CD4-positive, CD25-positive, alpha-beta regulatory T cell (primary cell): ENCODE results near the gene GEN1. TPM values are rescaled to one million over a fixed set of nuclear protein-coding genes. Genes with fewer than 3 reads are reported as not detected.

ENCODE experiments used
- ATAC-seq, 2 donors: fragments of 150-1000 bp; cut with Tn5 transposase; one replicate each; pipeline ENCODE4 v1.10.0; 2021; ENCODE audit warnings: low read depth in 2 of 2, moderate number of reproducible peaks in 2 of 2, moderate library complexity in 1 of 2
- DNase-seq, 3 donors: peaks; one replicate each; pipeline versions ENCODE4 v3.0.0 to v3.0.0-alpha.2; 2012 to 2022; ENCODE audit warnings: mixed read lengths in 1 of 3
- H3K27ac ChIP-seq: one replicate; pipeline ENCODE4 v1.7.0; 2013; ENCODE audit warnings: mild to moderate bottlenecking, low read length; ENCODE audit not compliant: insufficient read depth, poor library complexity, severe bottlenecking
- H3K27me3 ChIP-seq: one replicate; pipeline ENCODE4 v1.7.0; 2013; ENCODE audit warnings: low read length; ENCODE audit not compliant: control insufficient read depth, insufficient read depth
- H3K36me3 ChIP-seq: one replicate; pipeline ENCODE4 v1.7.0; 2013; ENCODE audit warnings: mild to moderate bottlenecking, low read length, moderate library complexity; ENCODE audit not compliant: control insufficient read depth, insufficient read depth
- H3K4me1 ChIP-seq: 2 replicates; pipeline ENCODE4 v1.7.0; 2013; ENCODE audit warnings: mild to moderate bottlenecking, low read length; ENCODE audit not compliant: insufficient read depth, control insufficient read depth, poor library complexity, severe bottlenecking
- H3K4me3 ChIP-seq: one replicate; pipeline ENCODE4 v1.7.0; 2013; ENCODE audit warnings: low read depth, mild to moderate bottlenecking, low read length, moderate library complexity
- H3K9me3 ChIP-seq, 2 experiments: 1 replicate in 1 of 2; 2 replicates in 1 of 2; pipeline ENCODE4 v1.7.0; 2013; ENCODE audit warnings: low read length in 2 of 2, mild to moderate bottlenecking in 1 of 2, moderate library complexity in 1 of 2; ENCODE audit not compliant: control insufficient read depth in 2 of 2
- H3K27ac Mint-ChIP-seq, 3 donors: one replicate each; pipeline ENCODE4 v1.8.0; 2020 to 2022; ENCODE audit warnings: mild to moderate bottlenecking in 3 of 3, mixed read lengths in 3 of 3, moderate library complexity in 2 of 3
- H3K27me3 Mint-ChIP-seq: one replicate; pipeline ENCODE4 v1.8.0; 2022; ENCODE audit warnings: mild to moderate bottlenecking, mixed read lengths
- H3K36me3 Mint-ChIP-seq: one replicate; pipeline ENCODE4 v1.8.0; 2020; ENCODE audit warnings: mixed read lengths
- H3K4me1 Mint-ChIP-seq, 4 donors: one replicate each; pipeline ENCODE4 v1.8.0; 2020 to 2022; ENCODE audit warnings: mixed read lengths in 4 of 4, mild to moderate bottlenecking in 1 of 4
- H3K4me3 Mint-ChIP-seq, 4 donors: one replicate each; pipeline ENCODE4 v1.8.0; 2020 to 2022; ENCODE audit warnings: mild to moderate bottlenecking in 4 of 4, mixed read lengths in 4 of 4, moderate library complexity in 3 of 4
- H3K9me3 Mint-ChIP-seq, 7 donors: one replicate each; pipeline ENCODE4 v1.8.0; 2020 to 2022; ENCODE audit warnings: mixed read lengths in 7 of 7, mild to moderate bottlenecking in 3 of 7, moderate library complexity in 2 of 7
- polyA plus RNA-seq, 4 donors: library from polyadenylated mRNA; unstranded; fragments of 300-500 nt; fragmentation: Illumina TruSeq; gene quantifications; one replicate each; pipeline ENCODE4 v1.2.3, GENCODE V29; 2021
- total RNA-seq: library from RNA; stranded (reverse); gene quantifications from one replicate; pipeline ENCODE4 v1.2.3, GENCODE V29; 2022

GEN1 gene
- total and polyA plus RNA-seq, 5 donors from 2014 or later: 0.94 to 11.2 (median 2.0) TPM

DNA sequence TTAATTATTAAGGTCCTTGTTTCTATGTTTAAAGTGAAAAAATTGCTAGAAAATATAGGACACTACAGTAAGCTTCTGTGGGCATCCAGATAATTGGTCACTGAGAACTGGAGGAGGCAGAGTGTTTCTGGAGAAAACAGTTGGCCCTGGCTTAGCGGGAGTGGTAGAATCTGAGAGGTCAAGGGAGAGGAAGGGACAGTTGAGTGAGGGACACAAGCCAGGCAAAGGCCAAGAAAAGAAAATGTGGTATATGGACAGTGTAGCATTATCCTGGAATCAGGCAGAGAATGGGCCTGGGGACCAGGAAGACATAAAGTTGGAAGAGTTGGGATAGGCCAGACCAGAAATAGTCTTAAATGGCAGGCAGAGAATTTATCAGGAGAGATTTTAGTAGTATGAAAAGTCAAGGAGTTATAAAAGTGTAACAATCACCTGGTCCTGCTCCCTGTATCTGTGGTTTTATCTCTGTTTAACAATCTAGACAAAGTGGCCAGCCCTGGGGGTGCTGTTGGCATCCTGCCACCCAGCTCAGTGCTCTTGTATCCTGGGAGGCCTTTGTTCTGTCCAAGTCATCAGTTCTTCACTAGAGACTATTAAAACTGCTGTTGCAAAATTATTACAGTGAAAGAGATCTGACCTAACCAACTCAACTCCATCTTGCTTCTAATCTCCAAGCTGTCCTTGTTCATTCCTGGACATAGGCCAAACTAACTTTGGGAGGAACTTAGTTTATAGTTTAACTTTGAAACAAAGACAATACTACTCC is 46.9 kb downstream of the GEN1 start:
- no peaks in the 10 kb centered on the region for H3K27me3 ChIP-seq
- no peak overlapping the region for H3K27ac ChIP-seq
- H3K9me3 Mint-ChIP-seq: no peaks in the 10 kb centered on the region
- no peak overlapping the region for H3K27ac Mint-ChIP-seq
- no peak overlapping the region for H3K4me3 ChIP-seq
- no peaks in the 10 kb centered on the region for H3K9me3 ChIP-seq
- H3K4me3 Mint-ChIP-seq: no peak overlapping the region
- H3K4me1 Mint-ChIP-seq: peaks cover 0 to 4% (median 1%) of the 10 kb centered on the region in 4 donors
- H3K27me3 Mint-ChIP-seq: peaks cover 29% of the 10 kb centered on the region
- no peak for DNase-seq
- no peaks in the 10 kb centered on the region for H3K36me3 Mint-ChIP-seq
- ATAC-seq: no peak
- H3K4me1 ChIP-seq: no peaks in the 10 kb centered on the region
- H3K36me3 ChIP-seq: no peaks in the 10 kb centered on the region

DNA sequence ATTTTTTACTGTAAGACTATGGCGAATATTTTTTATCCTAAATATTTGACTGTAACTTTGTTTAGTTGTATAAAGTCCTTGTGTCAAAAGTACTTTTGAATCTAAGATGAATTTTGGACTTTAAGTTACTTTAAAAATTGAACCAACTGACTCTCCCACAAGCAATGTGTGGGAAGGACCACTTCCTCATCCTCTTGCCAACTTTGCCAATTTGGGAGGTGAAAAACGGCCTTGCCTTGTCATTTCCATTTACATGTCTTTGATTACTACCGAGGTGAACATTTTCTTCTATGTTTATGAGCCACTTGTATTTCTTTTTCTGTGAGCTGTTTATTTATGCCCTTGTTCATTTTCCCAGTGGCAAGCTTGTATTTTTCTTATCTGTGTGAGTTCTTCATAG is 49.6 kb downstream of the GEN1 start:
- no peak overlapping the region for H3K27ac ChIP-seq
- no peak overlapping the region for H3K4me3 Mint-ChIP-seq
- peaks cover 24% of the 10 kb centered on the region for H3K27me3 Mint-ChIP-seq
- no peaks in the 10 kb centered on the region for H3K9me3 Mint-ChIP-seq
- H3K27ac Mint-ChIP-seq: no peak overlapping the region
- no peak for ATAC-seq
- peaks cover 0 to 4% (median 1%) of the 10 kb centered on the region in 4 donors for H3K4me1 Mint-ChIP-seq
- no peaks in the 10 kb centered on the region for H3K9me3 ChIP-seq
- no peaks in the 10 kb centered on the region for H3K36me3 ChIP-seq
- no peak overlapping the region for H3K4me3 ChIP-seq
- no peaks in the 10 kb centered on the region for H3K36me3 Mint-ChIP-seq
- H3K4me1 ChIP-seq: no peaks in the 10 kb centered on the region
- H3K27me3 ChIP-seq: no peaks in the 10 kb centered on the region
- no peak for DNase-seq

DNA sequence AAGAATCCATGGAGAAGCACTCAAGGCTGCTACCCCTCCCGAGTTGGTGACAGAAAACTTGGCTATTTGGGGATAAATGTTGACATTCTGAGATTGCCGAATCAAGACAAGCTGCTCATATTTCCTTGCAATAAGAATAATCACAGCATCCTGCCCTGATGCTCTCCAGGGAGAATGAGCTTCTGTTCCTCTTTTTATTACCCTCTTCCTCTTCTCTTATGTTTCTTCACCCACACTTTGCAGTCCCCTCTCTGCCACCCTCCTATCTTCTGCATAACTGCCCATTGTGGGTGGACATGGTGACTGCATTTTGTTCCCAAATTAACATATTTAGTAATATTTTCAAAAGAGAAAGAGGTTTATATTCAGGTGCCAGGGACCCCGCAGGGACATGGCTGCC is 50.4 kb downstream of the GEN1 start:
- no peaks in the 10 kb centered on the region for H3K9me3 ChIP-seq
- no peak for DNase-seq
- Mint-ChIP-seq H3K27me3 (peaks cover 18% of the 10 kb centered on the region), H3K4me3 (no peak overlapping the region), H3K4me1 (peaks cover 0 to 1% (median under 1%) of the 10 kb centered on the region in 4 donors), H3K36me3 (no peaks in the 10 kb centered on the region), H3K27ac (peak overlapping the region in 1 of 3 donors; percentile 50), H3K9me3 (no peaks in the 10 kb centered on the region)
- no peak overlapping the region for H3K27ac ChIP-seq
- H3K4me1 ChIP-seq: no peaks in the 10 kb centered on the region
- no peaks in the 10 kb centered on the region for H3K27me3 ChIP-seq
- H3K4me3 ChIP-seq: no peak overlapping the region
- peak; percentile 45 to 54 for ATAC-seq
- no peaks in the 10 kb centered on the region for H3K36me3 ChIP-seq

GRCh38 chr2:17805166-17805565 is 51.2 kb downstream of the GEN1 start:
- H3K9me3 ChIP-seq: no peaks in the 10 kb centered on the region
- H3K4me3 ChIP-seq: no peak overlapping the region
- Mint-ChIP-seq H3K4me1 (no peaks in the 10 kb centered on the region), H3K27me3 (peaks cover 18% of the 10 kb centered on the region), H3K9me3 (no peaks in the 10 kb centered on the region), H3K36me3 (no peaks in the 10 kb centered on the region), H3K27ac (peak overlapping the region in 1 of 3 donors; percentile 50), H3K4me3 (no peak overlapping the region)
- H3K4me1 ChIP-seq: no peaks in the 10 kb centered on the region
- no peak for ATAC-seq
- H3K36me3 ChIP-seq: no peaks in the 10 kb centered on the region
- no peaks in the 10 kb centered on the region for H3K27me3 ChIP-seq
- no peak overlapping the region for H3K27ac ChIP-seq
- no peak for DNase-seq

- ATAC-seq: no peak
- Mint-ChIP-seq H3K27me3 (peaks cover 14% of the 10 kb centered on the region), H3K36me3 (no peaks in the 10 kb centered on the region), H3K9me3 (no peaks in the 10 kb centered on the region), H3K4me3 (no peak overlapping the region), H3K27ac (no peak overlapping the region), H3K4me1 (no peaks in the 10 kb centered on the region)
- Histone ChIP-seq H3K27me3 (no peaks in the 10 kb centered on the region), H3K27ac (no peak overlapping the region), H3K4me3 (no peak overlapping the region), H3K4me1 (no peaks in the 10 kb centered on the region), H3K36me3 (no peaks in the 10 kb centered on the region), H3K9me3 (no peaks in the 10 kb centered on the region)
- no peak for DNase-seq
These were observed 51.9 kb downstream of the GEN1 start for GRCh38 chr2:17805717-17806363.

- no peak overlapping the region for H3K4me3 Mint-ChIP-seq
These were observed 59.2 kb downstream of the GEN1 start for GRCh38 chr2:17813010-17813741.

GRCh38 chr2:17813742-17814473 is 60.0 kb downstream of the GEN1 start:
- Histone ChIP-seq H3K4me1 (no peaks in the 10 kb centered on the region), H3K27ac (no peak overlapping the region), H3K4me3 (no peak overlapping the region), H3K36me3 (no peaks in the 10 kb centered on the region), H3K9me3 (no peaks in the 10 kb centered on the region), H3K27me3 (peaks cover 2% of the 10 kb centered on the region)
- Mint-ChIP-seq H3K4me1 (peaks cover 0 to 4% (median 0%) of the 10 kb centered on the region in 4 donors), H3K4me3 (no peak overlapping the region), H3K9me3 (peaks cover 0 to 4% (median 0%) of the 10 kb centered on the region in 7 donors), H3K27ac (no peak overlapping the region), H3K36me3 (no peaks in the 10 kb centered on the region), H3K27me3 (peaks cover 12% of the 10 kb centered on the region)
- ATAC-seq: no peak
- no peak for DNase-seq

More at GRCh38 chr2:17813010-17813741, 59.2 kb downstream of the GEN1 start:
- ATAC-seq: no peak
- no peak overlapping the region for H3K4me3 ChIP-seq
- no peaks in the 10 kb centered on the region for H3K9me3 ChIP-seq
- no peak overlapping the region for H3K27ac ChIP-seq
- H3K27me3 Mint-ChIP-seq: peaks cover 12% of the 10 kb centered on the region
- H3K4me1 Mint-ChIP-seq: peaks cover 0 to 4% (median 0%) of the 10 kb centered on the region in 4 donors
- H3K36me3 ChIP-seq: no peaks in the 10 kb centered on the region
- DNase-seq: no peak
- peaks cover 2% of the 10 kb centered on the region for H3K27me3 ChIP-seq
- no peaks in the 10 kb centered on the region for H3K36me3 Mint-ChIP-seq
- no peaks in the 10 kb centered on the region for H3K4me1 ChIP-seq
- H3K27ac Mint-ChIP-seq: no peak overlapping the region
- H3K9me3 Mint-ChIP-seq: peaks cover 0 to 4% (median 0%) of the 10 kb centered on the region in 7 donors
